Endothelial cell of umbilical vein (primary cell): ENCODE data around the gene SLC26A8. TPM values are rescaled to one million over a fixed set of nuclear protein-coding genes. Genes with fewer than 3 reads are reported as not detected.

ENCODE experiments used
- BruUV-seq: library from RNA; stranded (reverse); fragments of 400-500 nt; replicated peaks from 2 replicates; lab custom pipeline; 2021; lab: Mats Ljungman, UMichigan
- CTCF ChIA-PET: fragments of 300-600, 350-600 bp; sonication (Branson Sonifier 250); formaldehyde crosslinking; loops from one replicate; lab custom pipeline; 2021; ENCODE audit warnings: antibody characterized with exemption, inconsistent platforms; lab: Charles Lee
- POLR2A ChIA-PET: fragments of 300-600, 350-600 bp; sonication (Branson Sonifier 250); formaldehyde crosslinking; loops from one replicate; lab custom pipeline; 2021; ENCODE audit warnings: antibody characterized with exemption, inconsistent platforms; lab: Charles Lee
- DNase-seq: peaks from one replicate; pipeline ENCODE4 v3.0.0-alpha.2; 2011; ENCODE audit warnings: low read depth, low spot score
- FAIRE-seq: peaks from 2 replicates; lab custom pipeline; 2011; peaks lifted over from hg19 to GRCh38; lab: Jason Lieb, UNC
- H2AFZ ChIP-seq: 2 replicates; pipeline ENCODE4 v1.6.0; 2012; ENCODE audit warnings: low read depth, low read length, control low read depth, inconsistent platforms
- H3K27ac ChIP-seq: 2 replicates; pipeline ENCODE4 v1.5.1; 2011; ENCODE audit warnings: low read depth, mild to moderate bottlenecking, control low read depth, low read length, moderate library complexity; ENCODE audit not compliant: insufficient read depth
- H3K27me3 ChIP-seq, 2 experiments: 2 replicates each; pipeline versions ENCODE4 v1.6.0 to v1.6.1; 2011; ENCODE audit warnings: low read length in 2 of 2, mixed read lengths in 1 of 2; ENCODE audit not compliant: control insufficient read depth in 2 of 2, insufficient read depth in 2 of 2
- H3K36me3 ChIP-seq, 2 experiments: 2 replicates in 1 of 2; 3 replicates in 1 of 2; pipeline ENCODE4 v1.5.1; 2011; ENCODE audit warnings: low read length in 2 of 2, mild to moderate bottlenecking in 1 of 2, moderate library complexity in 1 of 2; ENCODE audit not compliant: control insufficient read depth in 2 of 2, insufficient read depth in 2 of 2; ENCODE audit errors: extremely low read depth in 1 of 2
- H3K4me1 ChIP-seq: 3 replicates; pipeline ENCODE4 v1.5.1; 2011; ENCODE audit warnings: mild to moderate bottlenecking, low read length; ENCODE audit not compliant: control insufficient read depth, insufficient read depth; ENCODE audit errors: extremely low read depth
- H3K4me2 ChIP-seq: 2 replicates; pipeline ENCODE4 v1.6.1; 2011; ENCODE audit warnings: low read length, control low read depth, mixed read lengths; ENCODE audit not compliant: insufficient read depth
- H3K4me3 ChIP-seq, 3 experiments: fragments of 200-600 bp in 1 of 3; sonication (generic), shearing (Covaris generic) in 1 of 3; replicated peaks in 1 of 3; 2 replicates each; pipeline ENCODE4 v1.5.1; 2011 to 2016; ENCODE audit warnings: control low read depth in 3 of 3, low read length in 3 of 3, mild to moderate bottlenecking in 2 of 3, inconsistent platforms in 1 of 3, low read depth in 1 of 3, moderate library complexity in 1 of 3; ENCODE audit not compliant: insufficient read depth in 1 of 3
- H3K79me2 ChIP-seq: 2 replicates; pipeline ENCODE4 v1.6.0; 2012; ENCODE audit warnings: low read length, inconsistent platforms; ENCODE audit not compliant: control insufficient read depth, insufficient read depth
- H3K9ac ChIP-seq: replicated peaks from 2 replicates; pipeline ENCODE3; 2011; ENCODE audit warnings: low read length, control low read depth; ENCODE audit not compliant: insufficient read depth; ENCODE audit errors: extremely low read depth
- H3K9me1 ChIP-seq: replicated peaks from 3 replicates; pipeline ENCODE4 v1.6.0; 2011; ENCODE audit warnings: mild to moderate bottlenecking, low read length; ENCODE audit not compliant: control insufficient read depth, insufficient read depth; ENCODE audit errors: extremely low read depth
- H3K9me3 ChIP-seq: replicated peaks from 2 replicates; pipeline ENCODE4 v1.5.1; 2012; ENCODE audit warnings: low read length, inconsistent platforms; ENCODE audit not compliant: control insufficient read depth, insufficient read depth
- H4K20me1 ChIP-seq: replicated peaks from 2 replicates; pipeline ENCODE3; 2011; ENCODE audit warnings: mild to moderate bottlenecking, low read length; ENCODE audit not compliant: control insufficient read depth, insufficient read depth; ENCODE audit errors: extremely low read depth
- EZH2 ChIP-seq: IDR thresholded peaks from 2 replicates; pipeline ENCODE4 v1.6.1; 2012; ENCODE audit warnings: borderline replicate concordance, low read depth, mild to moderate bottlenecking, moderate library complexity, low read length, inconsistent platforms; ENCODE audit not compliant: severe bottlenecking
- FOS ChIP-seq: IDR thresholded peaks from 2 replicates; pipeline ENCODE4 v1.6.1; 2011; ENCODE audit warnings: mild to moderate bottlenecking, low read length, moderate library complexity, borderline replicate concordance; ENCODE audit not compliant: insufficient read depth
- GATA2 ChIP-seq: IDR thresholded peaks from 2 replicates; pipeline ENCODE4 v1.7.0; 2011; ENCODE audit warnings: low read depth, mild to moderate bottlenecking, moderate library complexity, mixed read lengths, low read length; ENCODE audit not compliant: insufficient read length, insufficient read depth
- JUN ChIP-seq: IDR thresholded peaks from 2 replicates; pipeline ENCODE4 v1.6.1; 2011; ENCODE audit warnings: borderline replicate concordance, low read depth; ENCODE audit not compliant: insufficient read length, insufficient read depth
- MYC ChIP-seq: IDR thresholded peaks from one replicate; pipeline ENCODE4 v1.6.1; 2011; ENCODE audit warnings: mild to moderate bottlenecking, low read depth, low read length
- POLR2A ChIP-seq: IDR thresholded peaks from 2 replicates; pipeline ENCODE4 v1.6.1; 2012; ENCODE audit warnings: low read depth, mild to moderate bottlenecking, control low read depth, low read length
- dilution Hi-C: fragments of 300-500 bp; cut with MboI; formaldehyde crosslinking; loops from one replicate; pipeline ENCODE4 v1.15.0; 2019; ENCODE audit warnings: low sequenced_read_pairs; ENCODE audit not compliant: extremely low pct_ligation_motif_present
- intact Hi-C: fragments of 100-400 bp; cut with micrococcal nuclease; formaldehyde crosslinking; loops from one replicate; pipeline ENCODE4 v1.10.0; 2022
- polyA plus RNA-seq, 4 experiments: library from polyadenylated mRNA; depleted of rRNA in 3 of 4; stranded (reverse) in 3 of 4; unstranded in 1 of 4; fragments of >200 nt; gene quantifications; 2 replicates each; pipeline versions ENCODE4 v1.2.1 to v1.2.3, GENCODE V29; 2011 to 2012; ENCODE audit warnings: missing spikeins in 1 of 4
- total RNA-seq: library from RNA; stranded (reverse); gene quantifications from 2 replicates; pipeline ENCODE4 v1.2.3, GENCODE V29; 2021

Gene SLC26A8
- total and polyA plus RNA-seq, 2 donors (not counting 3 experiments of a cell fraction or from before 2014, with no cell fraction given) = 0.01 TPM; not detected in 1

DNA sequence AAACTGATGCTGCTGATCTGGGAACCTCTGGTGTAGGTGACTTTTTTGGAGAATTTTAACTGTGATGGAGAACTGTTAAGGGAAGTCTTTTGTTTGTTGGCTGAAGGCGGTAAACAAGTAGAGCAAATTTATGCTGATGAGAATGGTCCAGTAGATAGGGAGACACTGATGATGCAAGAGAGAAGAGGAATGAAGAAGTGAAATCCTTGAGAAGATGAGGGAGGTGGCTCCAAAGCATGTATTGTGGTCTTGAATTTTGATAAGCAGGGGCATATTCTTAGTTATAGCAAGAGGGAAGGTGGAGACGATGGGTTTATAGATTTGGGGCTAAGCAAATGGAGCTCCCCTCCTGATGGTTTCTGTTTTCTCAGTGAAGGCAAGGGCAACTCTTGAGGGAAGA is 25.1 kb upstream of the SLC26A8 start:
- Histone ChIP-seq H2AFZ (no peak overlapping the region), H3K4me2 (no peak overlapping the region), H3K79me2 (peaks cover 87% of the 10 kb centered on the region), H3K27me3 (no peaks in the 10 kb centered on the region), H3K9me1 (no peaks in the 10 kb centered on the region), H3K4me1 (no peaks in the 10 kb centered on the region), H3K9ac (no peak overlapping the region), H3K9me3 (no peaks in the 10 kb centered on the region), H3K4me3 (no peak overlapping the region), H3K36me3 (peaks cover 0 to 2% of the 10 kb centered on the region in 2 experiments), H3K27ac (no peak overlapping the region), H4K20me1 (peaks cover 12% of the 10 kb centered on the region)
- FAIRE-seq (no peak), DNase-seq (no peak)
- CTCF ChIA-PET = interaction anchor here (1.5 kb wide), 1 partner anchor 24 kb away, joined by 4 read pairs; no protein-coding TSS in a partner anchor
- intact Hi-C loops (no loop called here), dilution Hi-C loops (no loop called here)
- BruUV-seq = no TSS peak
- TF ChIP-seq JUN (no peak), MYC (no peak), FOS (no peak), POLR2A (no peak)
- POLR2A ChIA-PET = no interaction called here

GRCh38 chr6:36042618-36043260 is 18.3 kb upstream of the SLC26A8 start:
- DNase-seq (no peak), FAIRE-seq (no peak)
- TF ChIP-seq GATA2 = no peak
- no peak for TF ChIP-seq EZH2
- no TSS peak for BruUV-seq
- Histone ChIP-seq H3K9me1 (no peaks in the 10 kb centered on the region), H3K9me3 (no peaks in the 10 kb centered on the region), H3K27me3 (no peaks in the 10 kb centered on the region), H3K4me1 (peaks cover 7% of the 10 kb centered on the region), H3K4me3 (no peak overlapping the region), H3K27ac (no peak overlapping the region), H3K36me3 (no peaks in the 10 kb centered on the region), H3K79me2 (peaks cover 93% of the 10 kb centered on the region), H3K4me2 (no peak overlapping the region), H2AFZ (no peak overlapping the region), H4K20me1 (peaks cover 13% of the 10 kb centered on the region), H3K9ac (no peak overlapping the region)
- intact Hi-C loops = no loop called here
- POLR2A ChIA-PET = interaction anchor here (0.8 kb wide), 1 partner anchor 14 kb away, joined by 5 read pairs; no protein-coding TSS in a partner anchor
- CTCF ChIA-PET = interaction anchor here (1.0 to 1.5 kb wide), 5 partner anchors 9 to 52 kb away, joined by 3 to 8 read pairs (median 4); partner anchors contain the start of gene MAPK14
- dilution Hi-C loops = no loop called here
